Right lobe of liver (tissue), 6 donors: ENCODE measurements around the gene CDH1. TPM values are rescaled to one million over a fixed set of nuclear protein-coding genes. Genes with fewer than 3 reads are reported as not detected.

ENCODE experiments used
- ATAC-seq, 4 donors: fragments of 200-7000 bp; cut with Tn5 transposase; one replicate each; pipeline ENCODE4 v1.9.1; 2020; ENCODE audit warnings: mild to moderate bottlenecking in 4 of 4, moderate library complexity in 4 of 4
- DNase-seq, 3 donors: peaks; one replicate each; pipeline ENCODE4 v3.0.0-alpha.2; 2020
- H3K27ac ChIP-seq, 3 donors: fragments of 200-600 bp; one replicate each; pipeline ENCODE4 v1.8.0; 2022
- H3K27me3 ChIP-seq, 2 donors: fragments of 200-600 bp; one replicate each; pipeline ENCODE4 v1.8.0; 2022
- H3K36me3 ChIP-seq, 4 donors: fragments of 200-600 bp; sonication (generic) in 1 of 4; one replicate each; pipeline versions ENCODE4 v1.5.1 to v1.8.0; 2017 to 2022; ENCODE audit warnings: control low read depth in 1 of 4
- H3K4me1 ChIP-seq, 4 donors: fragments of 200-600 bp; sonication (generic) in 1 of 4; one replicate each; pipeline versions ENCODE4 v1.5.1 to v1.8.0; 2017 to 2022; ENCODE audit warnings: control low read depth in 1 of 4
- H3K4me3 ChIP-seq, 3 donors: fragments of 200-600 bp; one replicate each; pipeline ENCODE4 v1.8.0; 2022
- H3K9me3 ChIP-seq, 4 donors: fragments of 200-600 bp; sonication (generic) in 1 of 4; one replicate each; pipeline versions ENCODE4 v1.5.1 to v1.8.0; 2017 to 2022; ENCODE audit warnings: control low read depth in 1 of 4
- POLR2A ChIP-seq: fragments of 450-650 bp; IDR thresholded peaks from one replicate; pipeline ENCODE4 v1.6.1; 2017; ENCODE audit warnings: antibody characterized with exemption, mild to moderate bottlenecking
- WGBS: methylation state at CpG from one replicate; pipeline ENCODE4 v1.1.6; 2018; ENCODE audit warnings: low coverage, low lambda C conversion rate; ENCODE audit not compliant: insufficient coverage; ENCODE audit errors: missing lambda C conversion rate; 5-methylcytosine and 5-hydroxymethylcytosine counted together
- intact Hi-C, 2 donors: fragments of 100-400 bp; cut with DNase I; formaldehyde crosslinking; loops; one replicate each; pipeline versions ENCODE4 v1.11.2 to v1.14.1; 2022
- total RNA-seq, 6 experiments: library from RNA; depleted of rRNA in 2 of 6; stranded (reverse); fragments of >200 nt in 2 of 6; fragmentation: NEBNext Ultra II Directional in 3 of 6; extraction: Animal tissue kit (Norgen Biotek cat#: 25700) in 3 of 6; gene quantifications; one replicate each; pipeline versions ENCODE4 v1.1.0 to v1.2.4, GENCODE V29; 2016 to 2023
- TF ChIP-seq, protein P1 (sequence below), 4 donors: fragments of 200-600 bp in 3 of 4; fragments of 450-650 bp in 1 of 4; IDR thresholded peaks; one replicate each; pipeline versions ENCODE4 v1.5.1 to v1.8.0; 2016 to 2022; ENCODE audit warnings: antibody characterized with exemption in 4 of 4, mild to moderate bottlenecking in 2 of 4
- donor health status: DM: no; HTN: yes; CAD: no.
- donor health status: DM: no; HTN: no; CAD: no.
- donor health status: DM: no; HTN: no; CAD: no.
- donor health status: DM: no; HTN: yes; CAD: no.
- donor health status: DM: no; HTN: yes; CAD: no.

The CDH1 gene
- total RNA-seq, 6 experiments from 2014 or later: 54.3 to 130 (median 76.5) TPM

DNA sequence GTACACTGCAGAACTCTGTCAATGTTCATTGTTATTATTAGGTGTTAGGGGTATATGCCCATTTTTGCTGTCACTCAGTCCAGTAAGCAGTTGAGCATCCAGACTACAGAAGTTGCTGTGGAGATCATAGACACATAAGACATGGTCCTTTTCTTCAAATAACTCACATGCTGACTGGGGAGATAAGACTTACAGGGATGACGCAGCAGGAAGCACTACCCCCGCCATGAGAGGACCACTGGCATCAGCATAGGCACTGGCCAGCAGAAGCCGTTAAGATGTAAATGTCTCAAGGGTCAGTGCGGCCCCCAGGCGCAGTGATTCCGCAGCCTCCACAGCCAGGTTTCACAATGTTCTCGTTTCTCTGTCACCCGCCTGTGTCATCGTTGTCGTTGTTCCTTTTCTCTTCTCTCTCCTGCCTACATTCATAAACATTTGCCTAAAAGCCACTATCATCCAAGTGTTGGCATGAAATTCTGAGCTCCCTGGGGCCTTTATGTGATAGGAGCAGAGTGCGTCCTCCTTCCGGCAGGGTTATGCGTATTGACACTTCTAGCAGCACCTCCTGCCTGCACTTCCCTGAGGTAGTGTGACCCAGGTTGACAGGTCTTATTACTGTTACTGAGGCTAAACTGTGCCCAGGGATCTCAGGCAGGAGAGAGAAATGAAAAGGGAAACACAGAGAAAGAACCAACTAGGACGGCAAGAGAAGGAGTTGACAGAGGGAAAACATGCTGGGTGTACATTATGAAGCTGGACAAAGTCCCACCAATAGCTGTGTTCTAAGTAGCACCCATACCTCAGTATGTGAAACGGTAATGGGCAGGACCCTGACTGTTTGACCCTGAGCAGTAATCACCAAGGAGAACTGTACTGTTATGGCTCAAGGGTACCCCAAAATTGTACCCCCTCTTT is 124.1 kb downstream of the CDH1 start:
- TF ChIP-seq POLR2A: no peak
- TF ChIP-seq, protein P1, sequence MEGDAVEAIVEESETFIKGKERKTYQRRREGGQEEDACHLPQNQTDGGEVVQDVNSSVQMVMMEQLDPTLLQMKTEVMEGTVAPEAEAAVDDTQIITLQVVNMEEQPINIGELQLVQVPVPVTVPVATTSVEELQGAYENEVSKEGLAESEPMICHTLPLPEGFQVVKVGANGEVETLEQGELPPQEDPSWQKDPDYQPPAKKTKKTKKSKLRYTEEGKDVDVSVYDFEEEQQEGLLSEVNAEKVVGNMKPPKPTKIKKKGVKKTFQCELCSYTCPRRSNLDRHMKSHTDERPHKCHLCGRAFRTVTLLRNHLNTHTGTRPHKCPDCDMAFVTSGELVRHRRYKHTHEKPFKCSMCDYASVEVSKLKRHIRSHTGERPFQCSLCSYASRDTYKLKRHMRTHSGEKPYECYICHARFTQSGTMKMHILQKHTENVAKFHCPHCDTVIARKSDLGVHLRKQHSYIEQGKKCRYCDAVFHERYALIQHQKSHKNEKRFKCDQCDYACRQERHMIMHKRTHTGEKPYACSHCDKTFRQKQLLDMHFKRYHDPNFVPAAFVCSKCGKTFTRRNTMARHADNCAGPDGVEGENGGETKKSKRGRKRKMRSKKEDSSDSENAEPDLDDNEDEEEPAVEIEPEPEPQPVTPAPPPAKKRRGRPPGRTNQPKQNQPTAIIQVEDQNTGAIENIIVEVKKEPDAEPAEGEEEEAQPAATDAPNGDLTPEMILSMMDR (IDR thresholded peaks at IDR 0.05): no peak
- Histone ChIP-seq H3K36me3 (peaks cover 0 to 16% (median 2%) of the 10 kb centered on the region in 4 donors), H3K27me3 (no peaks in the 10 kb centered on the region), H3K27ac (no peak overlapping the region), H3K4me3 (no peak overlapping the region), H3K9me3 (no peaks in the 10 kb centered on the region), H3K4me1 (no peaks in the 10 kb centered on the region)
- ATAC-seq (peak in 1 of 4 donors; percentile 34), DNase-seq (no peak)
- 70% methylated on average over 12 of the region's 15 CpGs for WGBS
- intact Hi-C loops: no loop called here

DNA sequence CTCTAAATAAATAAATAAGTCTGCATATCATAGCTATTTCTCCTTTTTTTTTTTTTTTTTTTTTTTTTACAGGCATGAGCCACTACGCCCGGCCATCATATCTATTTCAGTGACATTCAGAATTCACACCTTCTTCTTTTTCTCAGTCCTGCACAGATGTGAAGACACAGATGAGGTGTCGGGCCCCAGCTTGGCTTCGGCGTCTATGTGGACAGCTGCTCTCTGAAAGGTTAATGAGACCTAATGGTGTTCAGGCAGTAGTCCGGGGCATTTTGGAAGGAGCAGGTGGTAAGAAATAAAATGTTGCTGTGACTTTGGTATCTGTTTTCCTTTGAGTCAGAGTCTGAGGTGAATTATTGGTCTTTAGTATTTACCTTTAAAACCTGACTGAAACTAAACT is 129.8 kb downstream of the CDH1 start:
- H3K27me3 ChIP-seq: no peaks in the 10 kb centered on the region
- no peaks in the 10 kb centered on the region for H3K9me3 ChIP-seq
- no peak for TF ChIP-seq POLR2A
- TF ChIP-seq, protein P1 (IDR thresholded peaks at IDR 0.05): no peak
- 100% methylated on average over 2 of the region's 6 CpGs for WGBS
- H3K4me1 ChIP-seq: no peaks in the 10 kb centered on the region
- ATAC-seq: no peak
- intact Hi-C loops: no loop called here
- peaks cover 0 to 13% (median 3%) of the 10 kb centered on the region in 4 donors for H3K36me3 ChIP-seq
- no peak for DNase-seq
- H3K4me3 ChIP-seq: no peak overlapping the region
- no peak overlapping the region for H3K27ac ChIP-seq

DNA sequence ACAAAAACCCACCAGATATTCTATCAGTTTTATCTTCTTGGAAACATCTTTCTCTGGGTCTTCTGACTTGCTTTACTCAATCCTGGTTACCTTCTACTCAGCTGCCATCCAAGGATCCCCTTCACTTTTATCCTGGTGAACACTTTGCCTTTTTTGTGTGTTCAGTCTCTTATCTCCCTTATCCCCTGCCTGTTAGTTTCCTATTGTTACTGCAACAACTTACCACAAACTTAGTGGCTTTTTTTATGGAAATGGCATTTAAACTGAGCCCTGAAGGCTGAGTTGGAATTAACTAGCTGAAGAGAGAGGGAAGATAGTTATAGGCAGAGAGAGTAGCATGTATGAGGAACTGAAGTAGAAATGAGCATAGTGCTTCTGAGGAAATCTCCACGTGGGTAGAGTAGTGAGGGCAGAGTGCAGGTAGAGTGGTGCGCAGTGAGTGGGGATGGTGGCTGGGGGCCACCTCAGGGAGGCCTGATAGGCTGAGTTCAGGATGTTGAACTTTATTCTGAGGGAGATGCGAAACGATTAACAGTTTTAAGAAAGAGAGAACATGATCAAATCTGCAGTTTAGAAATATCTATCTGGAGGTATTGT is 132.5 kb downstream of the CDH1 start:
- TF ChIP-seq POLR2A: no peak
- TF ChIP-seq, protein P1 (IDR thresholded peaks at IDR 0.05): no peak
- DNase-seq (no peak), ATAC-seq (no peak)
- no peak overlapping the region for H3K4me3 ChIP-seq
- peaks cover 0 to 5% (median 0%) of the 10 kb centered on the region in 4 donors for H3K36me3 ChIP-seq
- WGBS: 76% methylated on average over 4 of the region's 4 CpGs
- H3K27ac ChIP-seq: no peak overlapping the region
- intact Hi-C loops: no loop called here
- H3K27me3 ChIP-seq: no peaks in the 10 kb centered on the region
- peaks cover 0 to 9% (median 4%) of the 10 kb centered on the region in 4 donors for H3K4me1 ChIP-seq
- H3K9me3 ChIP-seq: no peaks in the 10 kb centered on the region

DNA sequence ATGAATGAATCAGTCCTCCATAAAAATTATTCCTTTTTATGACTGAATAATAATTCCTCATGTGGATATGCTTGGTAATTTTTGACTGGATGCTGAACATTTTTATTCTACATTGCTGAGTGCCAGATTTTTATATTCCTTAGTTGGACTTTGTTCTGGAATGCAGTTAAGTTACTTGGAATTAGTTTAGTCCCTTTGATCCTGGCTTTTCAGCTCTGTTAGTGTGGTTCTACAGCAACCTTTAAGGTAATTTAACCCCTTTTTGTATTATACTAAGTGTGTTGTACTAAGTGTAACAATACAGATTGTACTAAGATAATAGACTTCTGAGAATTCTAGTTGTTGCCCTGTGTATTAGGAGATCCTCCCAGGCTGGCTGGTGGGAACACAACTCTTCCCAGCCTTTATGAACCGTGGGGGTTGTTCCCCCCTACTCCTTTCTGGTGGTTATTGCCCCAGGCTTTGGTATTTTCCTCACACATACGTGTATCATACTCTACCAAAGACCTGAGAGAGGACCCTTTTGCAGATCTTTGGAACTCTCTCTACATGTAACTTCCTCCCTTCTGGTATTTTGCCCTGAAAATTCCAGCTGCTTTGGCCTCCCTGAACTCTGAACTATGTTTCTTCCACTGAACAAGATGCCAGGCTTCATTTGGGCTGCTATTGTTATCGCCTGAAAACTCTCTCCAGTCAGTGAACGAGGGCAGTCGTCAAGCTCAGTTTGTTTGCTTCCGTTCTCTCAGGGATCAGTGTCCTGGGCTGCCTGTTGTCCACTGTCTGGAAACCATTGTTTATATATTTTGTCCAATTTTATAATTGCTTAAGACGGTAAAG is 136.8 kb downstream of the CDH1 start:
- intact Hi-C loops: no loop called here
- no peaks in the 10 kb centered on the region for H3K9me3 ChIP-seq
- ATAC-seq (peak; percentile 56 to 83 (median 65)), DNase-seq (no peak)
- WGBS: 26% methylated on average over 7 of the region's 7 CpGs
- TF ChIP-seq POLR2A: no peak
- TF ChIP-seq, protein P1 (IDR thresholded peaks at IDR 0.05): no peak
- H3K4me3 ChIP-seq: no peak overlapping the region
- H3K4me1 ChIP-seq: peaks cover 0 to 13% (median 6%) of the 10 kb centered on the region in 4 donors
- H3K27ac ChIP-seq: peak overlapping the region in 1 of 3 donors; percentile 52
- peaks cover 0 to 32% (median 5%) of the 10 kb centered on the region in 4 donors for H3K36me3 ChIP-seq
- no peaks in the 10 kb centered on the region for H3K27me3 ChIP-seq
